T-cell (primary cell): ENCODE data around the gene ABCC10. TPM values are rescaled to one million over a fixed set of nuclear protein-coding genes. Genes with fewer than 3 reads are reported as not detected.
"Not testable (repeated sequence)": the region's sequence is repeated elsewhere in the genome, so short reads cannot be mapped to it uniquely, and the experiment has no call there.

Source experiments
- ATAC-seq, 4 experiments: fragments of 200-7000 bp in 3 of 4; fragments of 150-1000 bp in 1 of 4; cut with Tn5 transposase; replicated peaks in 1 of 4; 1 replicate in 3 of 4; 2 replicates in 1 of 4; pipeline ENCODE4 v1.10.0; 2021; ENCODE audit warnings: moderate library complexity in 3 of 4, mild to moderate bottlenecking in 2 of 4, moderate number of reproducible peaks in 1 of 4
- CTCF ChIA-PET, 2 donors: fragments of 300-600 bp; sonication (Branson Sonifier 250); formaldehyde crosslinking; loops; one replicate each; lab custom pipeline; 2022; ENCODE audit warnings: antibody characterized with exemption in 2 of 2; lab: Charles Lee
- POLR2A ChIA-PET, 2 donors: fragments of 300-600 bp; sonication (Branson Sonifier 250); formaldehyde crosslinking; loops; one replicate each; lab custom pipeline; 2022; ENCODE audit warnings: antibody characterized with exemption in 2 of 2; lab: Charles Lee
- DNase-seq, 35 experiments: peaks; one replicate each; pipeline versions ENCODE4 v3.0.0 to v3.0.0-alpha.2; 2013 to 2023
- H3K27ac ChIP-seq: one replicate; pipeline ENCODE4 v1.5.1; 2013; ENCODE audit warnings: low read length
- H3K27me3 ChIP-seq, 2 experiments: replicated peaks in 1 of 2; 1 replicate in 1 of 2; 2 replicates in 1 of 2; pipeline versions ENCODE4 v1.6.1 to v1.7.0; 2013; ENCODE audit warnings: low read length in 1 of 2, mixed read lengths in 1 of 2; ENCODE audit not compliant: control insufficient read depth in 2 of 2, insufficient read depth in 2 of 2; ENCODE audit errors: extremely low read depth in 1 of 2
- H3K36me3 ChIP-seq, 2 donors: 1 replicate in 1 of 2; 2 replicates in 1 of 2; pipeline versions ENCODE4 v1.6.1 to v1.7.0; 2013; ENCODE audit warnings: low read length in 1 of 2; ENCODE audit not compliant: control insufficient read depth in 2 of 2, insufficient read depth in 1 of 2; ENCODE audit errors: extremely low read depth in 1 of 2
- H3K4me1 ChIP-seq, 2 experiments: 1 replicate in 1 of 2; 2 replicates in 1 of 2; pipeline versions ENCODE4 v1.6.1 to v1.7.0; 2013; ENCODE audit warnings: low read length in 2 of 2, mixed read lengths in 1 of 2; ENCODE audit not compliant: insufficient read depth in 2 of 2, control insufficient read depth in 1 of 2; ENCODE audit errors: extremely low read depth in 1 of 2
- H3K4me3 ChIP-seq, 2 donors: 1 replicate in 1 of 2; 2 replicates in 1 of 2; pipeline versions ENCODE4 v1.5.1 to v1.7.0; 2013; ENCODE audit warnings: mild to moderate bottlenecking in 2 of 2, low read length in 1 of 2, moderate library complexity in 1 of 2; ENCODE audit not compliant: control insufficient read depth in 1 of 2; ENCODE audit errors: extremely low read depth in 1 of 2
- H3K9me3 ChIP-seq: 2 replicates; pipeline ENCODE4 v1.7.0; 2013
- H3K27ac Mint-ChIP-seq, 2 donors: one replicate each; pipeline ENCODE4 v1.8.0; 2020 to 2021; ENCODE audit warnings: mild to moderate bottlenecking in 2 of 2, mixed read lengths in 2 of 2
- H3K27me3 Mint-ChIP-seq, 2 donors: one replicate each; pipeline ENCODE4 v1.8.0; 2021 to 2022; ENCODE audit warnings: mixed read lengths in 2 of 2
- H3K36me3 Mint-ChIP-seq: one replicate; pipeline ENCODE4 v1.8.0; 2021; ENCODE audit warnings: mixed read lengths
- H3K4me1 Mint-ChIP-seq, 3 donors: one replicate each; pipeline ENCODE4 v1.8.0; 2020 to 2022; ENCODE audit warnings: mixed read lengths in 3 of 3, mild to moderate bottlenecking in 1 of 3
- H3K4me3 Mint-ChIP-seq, 3 donors: one replicate each; pipeline ENCODE4 v1.8.0; 2020 to 2022; ENCODE audit warnings: mild to moderate bottlenecking in 3 of 3, mixed read lengths in 3 of 3, moderate library complexity in 3 of 3
- H3K9me3 Mint-ChIP-seq, 3 donors: one replicate each; pipeline ENCODE4 v1.8.0; 2020 to 2022; ENCODE audit warnings: mixed read lengths in 3 of 3
- WGBS: methylation state at CpG from one replicate; pipeline ENCODE4 v1.1.5; 2013; ENCODE audit warnings: missing lambda C conversion rate; ENCODE audit not compliant: insufficient coverage; 5-methylcytosine and 5-hydroxymethylcytosine counted together
- total RNA-seq, 35 experiments: library from RNA in 6 of 35; stranded (reverse) in 6 of 35; fragments of 120-200 nt in 1 of 35; gene quantifications; one replicate each; pipeline versions ENCODE4 v1.2.1 to v1.2.4 and lab custom pipeline; 2013 to 2026

The ABCC10 gene
- total RNA-seq, 5 donors from 2014 or later (not counting 1 experiment from before 2014, with no cell fraction given) = 57.8 to 85.4 (median 75.5) TPM

DNA sequence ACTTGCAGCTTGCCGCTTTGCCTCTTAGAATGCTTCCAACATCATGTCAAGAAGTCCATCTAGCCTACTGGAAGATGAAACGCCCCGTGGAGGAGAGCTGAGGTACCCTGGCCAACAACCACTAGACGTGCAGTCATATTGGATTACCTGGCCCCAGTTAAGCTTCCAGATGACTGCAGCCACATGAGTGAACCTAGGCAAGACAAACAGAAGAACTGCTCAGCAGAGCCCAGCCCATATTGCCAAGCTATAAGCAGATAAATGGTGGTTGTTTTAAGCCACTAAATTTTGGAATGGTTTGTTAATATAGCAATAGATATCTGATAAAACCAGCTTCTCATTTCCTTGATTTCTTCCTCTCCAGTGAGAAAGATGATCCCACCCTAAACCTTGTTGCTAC lies 32.7 kb downstream of the ABCC10 start:
- peaks cover 0 to 8% of the 10 kb centered on the region in 2 experiments for H3K4me1 ChIP-seq
- H3K4me3 ChIP-seq = no peak overlapping the region
- H3K36me3 Mint-ChIP-seq = no peaks in the 10 kb centered on the region
- peaks cover 10 to 11% (median 11%) of the 10 kb centered on the region in 3 donors for H3K4me1 Mint-ChIP-seq
- CTCF ChIA-PET = interaction anchor here in 1 of 2 donors (0.5 kb wide), 1 partner anchor 19 kb away, joined by 7 read pairs; no protein-coding TSS in a partner anchor
- H3K36me3 ChIP-seq = no peaks in the 10 kb centered on the region
- 80% methylated on average over 4 of the region's 4 CpGs for WGBS
- H3K27ac Mint-ChIP-seq = no peak overlapping the region
- peaks cover 0 to 26% of the 10 kb centered on the region in 2 experiments for H3K27me3 ChIP-seq
- DNase-seq (no peak), ATAC-seq (no peak)
- peaks cover 13 to 27% of the 10 kb centered on the region in 2 donors for H3K27me3 Mint-ChIP-seq
- H3K9me3 ChIP-seq = no peaks in the 10 kb centered on the region
- H3K9me3 Mint-ChIP-seq = no peaks in the 10 kb centered on the region
- POLR2A ChIA-PET = no interaction called here
- H3K27ac ChIP-seq = no peak overlapping the region
- no peak overlapping the region for H3K4me3 Mint-ChIP-seq

- POLR2A ChIA-PET = interaction anchor here in 1 of 2 donors (0.5 kb wide), 1 partner anchor 855 kb away, joined by 4 read pairs; no protein-coding TSS in a partner anchor
- Histone ChIP-seq H3K27me3 (peaks cover 0 to 40% of the 10 kb centered on the region in 2 experiments), H3K4me1 (no peaks in the 10 kb centered on the region), H3K36me3 (no peaks in the 10 kb centered on the region), H3K9me3 (no peaks in the 10 kb centered on the region), H3K27ac (no peak overlapping the region), H3K4me3 (no peak overlapping the region)
- Mint-ChIP-seq H3K27ac (no peak overlapping the region), H3K36me3 (no peaks in the 10 kb centered on the region), H3K27me3 (peaks cover 17 to 31% of the 10 kb centered on the region in 2 donors), H3K4me1 (peaks cover 0 to under 1% (median under 1%) of the 10 kb centered on the region in 3 donors), H3K9me3 (no peaks in the 10 kb centered on the region), H3K4me3 (no peak overlapping the region)
- 72% methylated on average over 5 of the region's 5 CpGs for whole genome bisulfite sequencing
- no peak for ATAC-seq
- no peak for DNase-seq
- CTCF ChIA-PET = no interaction called here
Observed at GRCh38 chr6:43461936-43462335, 34.6 kb downstream of the ABCC10 start.

- ChIA-PET CTCF (interaction anchor here in 1 of 2 donors (0.7 kb wide), 1 partner anchor 128 kb away, joined by 5 read pairs; no protein-coding TSS in a partner anchor), POLR2A (no interaction called here)
- 88% methylated on average over 5 of the region's 8 CpGs for WGBS
- Mint-ChIP-seq H3K27ac (no peak overlapping the region), H3K4me3 (no peak overlapping the region), H3K9me3 (no peaks in the 10 kb centered on the region), H3K36me3 (no peaks in the 10 kb centered on the region), H3K4me1 (no peaks in the 10 kb centered on the region), H3K27me3 (peaks cover 30 to 46% of the 10 kb centered on the region in 2 donors)
- Histone ChIP-seq H3K27me3 (peaks cover 0 to 51% of the 10 kb centered on the region in 2 experiments), H3K4me1 (no peaks in the 10 kb centered on the region), H3K27ac (no peak overlapping the region), H3K36me3 (no peaks in the 10 kb centered on the region), H3K4me3 (no peak overlapping the region), H3K9me3 (no peaks in the 10 kb centered on the region)
- ATAC-seq (no peak), DNase-seq (no peak)
Observed at GRCh38 chr6:43464337-43464736, 37.0 kb downstream of the ABCC10 start.

DNA sequence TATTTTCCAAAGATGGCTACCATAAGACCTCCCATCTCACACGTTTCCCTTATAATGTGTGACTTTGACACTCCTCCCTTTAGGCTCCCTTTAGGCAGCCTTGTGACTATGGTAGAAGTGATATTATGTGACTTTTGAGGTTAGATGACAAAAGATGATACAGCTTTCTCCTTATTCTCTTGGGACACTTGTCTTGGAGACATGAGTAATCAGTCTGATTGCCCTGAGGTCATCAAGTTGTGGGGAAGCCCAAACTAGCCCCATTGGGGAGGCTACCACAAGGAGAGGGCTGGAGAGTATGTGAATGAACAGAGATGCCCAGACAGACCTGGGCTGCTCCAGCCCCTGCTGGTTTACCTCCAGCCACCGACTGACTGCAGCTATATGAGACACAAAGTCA lies 38.6 kb downstream of the ABCC10 start:
- H3K4me3 Mint-ChIP-seq = no peak overlapping the region
- no peaks in the 10 kb centered on the region for H3K4me1 Mint-ChIP-seq
- no peak overlapping the region for H3K27ac Mint-ChIP-seq
- Histone ChIP-seq H3K36me3 (no peaks in the 10 kb centered on the region), H3K27me3 (peaks cover 0 to 63% of the 10 kb centered on the region in 2 experiments), H3K9me3 (no peaks in the 10 kb centered on the region), H3K4me1 (no peaks in the 10 kb centered on the region), H3K4me3 (no peak overlapping the region), H3K27ac (no peak overlapping the region)
- POLR2A ChIA-PET = no interaction called here
- no peaks in the 10 kb centered on the region for H3K36me3 Mint-ChIP-seq
- ATAC-seq (no peak), DNase-seq (no peak)
- peaks cover 30 to 54% of the 10 kb centered on the region in 2 donors for H3K27me3 Mint-ChIP-seq
- no peaks in the 10 kb centered on the region for H3K9me3 Mint-ChIP-seq
- no CpG with 5 or more reads among the region's 2 CpGs for WGBS
- CTCF ChIA-PET = no interaction called here

DNA sequence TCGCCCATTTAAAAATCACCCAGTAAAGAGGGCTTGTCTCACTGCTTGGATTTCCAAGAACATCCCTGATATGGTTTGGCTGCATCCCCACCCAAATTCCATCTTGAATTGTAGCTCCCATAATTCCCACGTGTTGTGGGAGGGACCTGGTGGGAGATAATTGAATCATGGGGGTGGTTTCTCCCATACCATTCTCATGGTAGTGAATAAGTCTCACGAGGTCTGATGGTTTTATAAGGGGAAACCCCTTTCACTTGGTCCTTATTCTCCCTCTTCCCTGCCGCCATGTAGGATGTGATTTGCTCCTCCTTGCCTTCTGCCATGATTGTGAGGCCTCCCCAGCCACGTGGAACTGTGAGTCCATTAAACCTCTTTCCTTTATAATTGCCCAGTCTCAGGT lies 39.9 kb downstream of the ABCC10 start:
- CTCF ChIA-PET, H3K9me3 Mint-ChIP-seq: not testable (repeated sequence)
- WGBS = 13% methylated on average over 1 of the region's 5 CpGs

DNA sequence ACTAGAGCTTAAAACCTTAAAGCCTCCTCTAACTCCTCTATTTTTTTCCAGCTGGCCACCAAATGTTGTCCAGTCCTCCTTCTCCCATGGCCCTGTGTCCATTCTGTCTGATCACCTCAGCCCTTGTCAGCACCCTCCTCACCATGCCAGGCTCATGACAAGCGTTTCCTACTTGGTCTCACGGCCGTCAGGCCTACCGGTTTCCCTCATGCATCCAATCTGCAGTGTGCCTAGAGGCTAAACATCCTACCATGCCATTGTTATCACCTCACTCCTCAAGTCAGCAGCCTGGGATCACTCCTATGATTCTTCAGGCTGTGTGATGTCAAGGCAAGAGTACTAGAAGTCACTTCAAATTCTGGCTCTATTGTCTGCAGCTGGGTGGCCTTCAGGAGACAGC lies 40.4 kb downstream of the ABCC10 start:
- H3K27me3 Mint-ChIP-seq = peaks cover 22 to 50% of the 10 kb centered on the region in 2 donors
- H3K4me1 ChIP-seq = no peaks in the 10 kb centered on the region
- H3K27me3 ChIP-seq = peaks cover 0 to 59% of the 10 kb centered on the region in 2 experiments
- ChIA-PET CTCF (no interaction called here), POLR2A (no interaction called here)
- no peak overlapping the region for H3K27ac Mint-ChIP-seq
- H3K36me3 ChIP-seq = no peaks in the 10 kb centered on the region
- no peaks in the 10 kb centered on the region for H3K9me3 Mint-ChIP-seq
- no peaks in the 10 kb centered on the region for H3K36me3 Mint-ChIP-seq
- H3K4me1 Mint-ChIP-seq = no peaks in the 10 kb centered on the region
- H3K4me3 Mint-ChIP-seq = no peak overlapping the region
- ATAC-seq = no peak
- no peak for DNase-seq
- H3K9me3 ChIP-seq = no peaks in the 10 kb centered on the region
- 83% methylated on average over 1 of the region's 4 CpGs for WGBS
- no peak overlapping the region for H3K27ac ChIP-seq
- H3K4me3 ChIP-seq = no peak overlapping the region

More for the DNA sequence above, 39.9 kb downstream of the ABCC10 start:
- DNase-seq, H3K4me3 ChIP-seq, H3K36me3 Mint-ChIP-seq, H3K4me3 Mint-ChIP-seq, H3K4me1 ChIP-seq, H3K27ac ChIP-seq, H3K4me1 Mint-ChIP-seq, H3K9me3 ChIP-seq, POLR2A ChIA-PET, H3K36me3 ChIP-seq, ATAC-seq, H3K27ac Mint-ChIP-seq: not testable (repeated sequence)
- peaks cover 0 to 59% of the 10 kb centered on the region in 2 experiments for H3K27me3 ChIP-seq
- peaks cover 27 to 55% of the 10 kb centered on the region in 2 donors for H3K27me3 Mint-ChIP-seq
